K562 (cell line): ENCODE data around the gene DPM1. TPM values are rescaled to one million over a fixed set of nuclear protein-coding genes. Genes with fewer than 3 reads are reported as not detected.
A peak's percentile ranks its signal among the peaks of the same experiment; 100 is the strongest.

Source experiments
- CAMTA2 ChIP-seq: fragments of 250-450 bp; sonication (Bioruptor Pico); conservative IDR thresholded peaks from 2 replicates; pipeline ENCODE4 v1.5.1; 2022
- CBFA2T3 ChIP-seq: fragments of 450-650 bp; IDR thresholded peaks from 2 replicates; pipeline ENCODE4 v1.6.1; 2017
- CEBPB ChIP-seq: fragments of 450-650 bp; IDR thresholded peaks from 2 replicates; pipeline ENCODE4 v1.6.1; 2016; ENCODE audit warnings: missing genetic modification characterization, missing compliant biosample characterization
- HCFC1 ChIP-seq: IDR thresholded peaks from 2 replicates; pipeline ENCODE4 v1.6.1; 2012; ENCODE audit warnings: low read depth, low read length, improper control_type of control experiment
- HOXB6 ChIP-seq: fragments of 250-450 bp; sonication (Bioruptor Pico); IDR thresholded peaks from 2 replicates; pipeline ENCODE4 v1.5.1; 2022; ENCODE audit warnings: mild to moderate bottlenecking, borderline replicate concordance
- JUND ChIP-seq, 2 experiments: IDR thresholded peaks; 2 replicates in 1 of 2; 3 replicates in 1 of 2; pipeline ENCODE4 v1.6.1; 2011; ENCODE audit warnings: borderline replicate concordance in 2 of 2, low read depth in 2 of 2, low read length in 2 of 2, improper control_type of control experiment in 1 of 2, missing biosample characterization in 1 of 2, missing genetic modification characterization in 1 of 2, missing genetic modification reagents in 1 of 2
- MED1 ChIP-seq: sonication (generic); formaldehyde crosslinking; IDR thresholded peaks from 2 replicates; pipeline ENCODE4 v1.8.1; 2023; ENCODE audit warnings: missing genetic modification reagents, borderline replicate concordance
- PKNOX1 ChIP-seq: fragments of 450-650 bp; IDR thresholded peaks from 2 replicates; pipeline ENCODE4 v1.6.1; 2016
- RBM25 ChIP-seq: fragments of 200-400 bp; formaldehyde crosslinking; IDR thresholded peaks from 2 replicates; pipeline ENCODE4 v1.6.1; 2018; ENCODE audit warnings: low read length, low read depth, moderate library complexity; ENCODE audit not compliant: severe bottlenecking
- TSHZ1 ChIP-seq: fragments of 250-450 bp; sonication (Bioruptor Pico); IDR thresholded peaks from 2 replicates; pipeline ENCODE4 v1.4.0; 2020; ENCODE audit warnings: mild to moderate bottlenecking, moderate library complexity
- ZKSCAN3 ChIP-seq: fragments of 250-450 bp; sonication (Bioruptor Pico); IDR thresholded peaks from 2 replicates; pipeline ENCODE4 v1.4.0; 2020
- ZNF224 ChIP-seq: sonication (generic); formaldehyde crosslinking; IDR thresholded peaks from 2 replicates; pipeline ENCODE4 v1.8.0; 2022; ENCODE audit warnings: mild to moderate bottlenecking, missing genetic modification reagents
- ZNF232 ChIP-seq: sonication (generic); formaldehyde crosslinking; IDR thresholded peaks from 2 replicates; pipeline ENCODE4 v1.8.0; 2022; ENCODE audit warnings: mild to moderate bottlenecking, missing genetic modification reagents
- ZNF431 ChIP-seq: sonication (generic); formaldehyde crosslinking; IDR thresholded peaks from 2 replicates; pipeline ENCODE4 v1.8.0; 2022; ENCODE audit warnings: mild to moderate bottlenecking, missing genetic modification reagents
- ZNF512 ChIP-seq: IDR thresholded peaks from 2 replicates; pipeline ENCODE4 v1.6.1; 2016; ENCODE audit warnings: missing genetic modification characterization, missing compliant biosample characterization
- ZNF561 ChIP-seq: fragments of 450-650 bp; formaldehyde crosslinking; conservative IDR thresholded peaks from 2 replicates; pipeline ENCODE4 v1.4.0; 2020; ENCODE audit warnings: mild to moderate bottlenecking, moderate library complexity
- ZNF639 ChIP-seq, 2 experiments: fragments of 200-800 bp in 1 of 2; sonication (Bioruptor generic) in 1 of 2; sonication (generic) in 1 of 2; formaldehyde crosslinking in 1 of 2; IDR thresholded peaks in 1 of 2; conservative IDR thresholded peaks in 1 of 2; 2 replicates each; pipeline versions ENCODE4 v1.5.0 to v1.6.1; 2016 to 2020; ENCODE audit warnings: missing compliant biosample characterization in 1 of 2, missing genetic modification characterization in 1 of 2, missing genetic modification reagents in 1 of 2
- ZNF655 ChIP-seq: fragments of 250-450 bp; sonication (Bioruptor Pico); IDR thresholded peaks from 2 replicates; pipeline ENCODE4 v1.5.0; 2021
- polyA plus RNA-seq, 8 experiments: library from polyadenylated mRNA; depleted of rRNA in 4 of 8; stranded (reverse) in 5 of 8; unstranded in 3 of 8; fragments of >200 nt; fragmentation: Nextera tagmentation in 2 of 8; fragmentation: Illumina TruSeq in 1 of 8; extraction: Ambion mirVana in 2 of 8; extraction: Trizol in 1 of 8; gene quantifications; 2 replicates each; pipeline versions ENCODE4 v1.2.1 to v1.2.3, GENCODE V29; 2011 to 2014; ENCODE audit warnings: inconsistent platforms in 1 of 8, missing spikeins in 1 of 8
- total RNA-seq, 7 experiments: library from RNA; depleted of rRNA in 6 of 7; stranded (reverse); fragments of >200 nt in 6 of 7; fragmentation: Illumina TruSeq in 2 of 7; extraction: Trizol in 2 of 7; gene quantifications; 2 replicates each; pipeline versions ENCODE4 v1.2.1 to v1.2.3, GENCODE V29; 2011 to 2021; ENCODE audit warnings: low replicate concordance in 1 of 7

DPM1 gene
- total and polyA plus RNA-seq, 9 of the 15 experiments (the other 6 are each of a cell fraction or from before 2014, with no cell fraction given) = 75.2 to 190 (median 153) TPM

GRCh38 chr20:50931306-50932015, 26.9 kb downstream of the DPM1 start, which contains the start of gene ADNP (continued):
- no peak for TF ChIP-seq TSHZ1 (CRISPR knock-in tag)
- TF ChIP-seq ZNF232 (CRISPR knock-in tag) = peak; percentile 90
- no peak for TF ChIP-seq PKNOX1
- TF ChIP-seq ZNF224 (CRISPR knock-in tag) = peak; percentile 81; the same call in 1 of the 2 replicates
- no peak for TF ChIP-seq ZKSCAN3 (CRISPR knock-in tag)
- TF ChIP-seq HOXB6 (CRISPR knock-in tag) = no peak
- TF ChIP-seq ZNF512 (tag) = no peak
- no peak for TF ChIP-seq ZNF561 (CRISPR knock-in tag)
- TF ChIP-seq JUND (IDR thresholded peaks at IDR 0.05; ENCODE audit: borderline replicate concordance, low read depth, low read length) = peak; percentile 63
- TF ChIP-seq JUND (tag; IDR thresholded peaks at IDR 0.05; ENCODE audit: borderline replicate concordance, low read depth, low read length) = peak; percentile 79; the same call in 2 of the 3 replicates
- TF ChIP-seq CEBPB (tag) = no peak
- no peak for TF ChIP-seq ZNF655
- TF ChIP-seq CAMTA2 = 0 out of 2 replicates have a peak, but pooled peaks have one; percentile 69
- peak; percentile 75 for TF ChIP-seq HCFC1
- TF ChIP-seq MED1 (CRISPR knock-in tag) = no peak
- TF ChIP-seq CBFA2T3 = peak; percentile 56
- peak; percentile 82 for TF ChIP-seq ZNF431 (CRISPR knock-in tag)
- peak in 1 of 2 experiments; percentile 99; a peak in 2 of 4 replicates for TF ChIP-seq ZNF639 (CRISPR knock-in tag; conservative IDR thresholded peaks at IDR 0.05 in 1 of 2, IDR thresholded peaks at IDR 0.05 in 1 of 2)
- TF ChIP-seq RBM25 = peak; percentile 93
